Esophagus mucosa (tissue), 1 donor: ENCODE results near the gene GTF2E1. TPM values are rescaled to one million over a fixed set of nuclear protein-coding genes. Genes with fewer than 3 reads are reported as not detected.

Experiments used
- ATAC-seq: fragments of 200-7000 bp; cut with Tn5 transposase; one replicate; pipeline ENCODE4 v1.9.1; 2020
- total RNA-seq: library from RNA; stranded (reverse); gene quantifications from one replicate; pipeline ENCODE4 v1.2.4, GENCODE V29; 2023
- donor health status: DM: yes; HTN: yes; CAD: no.

GTF2E1 gene
- total RNA-seq, 1 donor from 2014 or later = 8.8 TPM

GRCh38 chr3:120801484-120801883 lies 58.9 kb downstream of the GTF2E1 start:
- no peak for ATAC-seq

- no peak for ATAC-seq
These were observed 60.4 kb downstream of the GTF2E1 start for GRCh38 chr3:120802916-120803315.

GRCh38 chr3:120816728-120817127 lies 74.2 kb downstream of the GTF2E1 start:
- ATAC-seq = no peak

- ATAC-seq = no peak
These were observed 78.2 kb downstream of the GTF2E1 start for GRCh38 chr3:120820748-120821147.

- no peak for ATAC-seq
These were observed 78.9 kb downstream of the GTF2E1 start for GRCh38 chr3:120821426-120821825.

- no peak for ATAC-seq
These were observed 80.6 kb downstream of the GTF2E1 start for GRCh38 chr3:120823156-120823555.

GRCh38 chr3:120824613-120825012 lies 82.1 kb downstream of the GTF2E1 start:
- no peak for ATAC-seq

GRCh38 chr3:120828796-120829195 lies 86.3 kb downstream of the GTF2E1 start:
- ATAC-seq = no peak

- ATAC-seq = no peak
These were observed 88.5 kb downstream of the GTF2E1 start for GRCh38 chr3:120831066-120831465.

Other genes with a start within 250 kb of the GTF2E1 start
- gene NDUFB4, start 146.4 kb upstream of the GTF2E1 start, total RNA-seq = 131 TPM
- gene HGD, start 60.5 kb upstream of the GTF2E1 start, total RNA-seq = not detected
- 18.4 TPM for gene RABL3, start 228 bp upstream of the GTF2E1 start, total RNA-seq
- gene STXBP5L, start 165.5 kb downstream of the GTF2E1 start, total RNA-seq = not detected